H1 (cell line): ENCODE measurements around the gene VWA2. TPM values are rescaled to one million over a fixed set of nuclear protein-coding genes. Genes with fewer than 3 reads are reported as not detected.

ENCODE experiments used
- CTCF ChIA-PET: fragments of 300-600 bp; sonication (Branson Sonifier 250); formaldehyde crosslinking; loops from one replicate; lab custom pipeline; 2021; ENCODE audit not compliant: partially characterized antibody; lab: Charles Lee
- POLR2A ChIA-PET: fragments of 300-600 bp; sonication (Branson Sonifier 250); formaldehyde crosslinking; loops from one replicate; lab custom pipeline; 2021; ENCODE audit warnings: inconsistent platforms; ENCODE audit not compliant: partially characterized antibody; lab: Charles Lee
- DNase-seq, 2 experiments: peaks; one replicate each; pipeline versions ENCODE4 v3.0.0 to v3.0.0-alpha.2; 2010 to 2022; ENCODE audit warnings: low spot score in 2 of 2, low read depth in 1 of 2, mixed read lengths in 1 of 2
- FAIRE-seq: peaks from 2 replicates; lab custom pipeline; 2011; peaks lifted over from hg19 to GRCh38; lab: Jason Lieb, UNC
- H2AFZ ChIP-seq: 2 replicates; pipeline ENCODE4 v1.8.1; 2012; ENCODE audit warnings: low read length, inconsistent platforms
- H2AK5ac ChIP-seq: 2 replicates; pipeline ENCODE4 v1.6.1; 2013; ENCODE audit warnings: low read depth, low read length
- H2BK120ac ChIP-seq: replicated peaks from 2 replicates; pipeline ENCODE3; 2013; ENCODE audit warnings: low read depth, low read length, inconsistent platforms
- H2BK12ac ChIP-seq: 2 replicates; pipeline ENCODE4 v1.6.1; 2013; ENCODE audit warnings: low read depth, low read length
- H2BK15ac ChIP-seq: 2 replicates; pipeline ENCODE4 v1.6.1; 2013; ENCODE audit warnings: low read length
- H2BK20ac ChIP-seq: 2 replicates; pipeline ENCODE4 v1.6.1; 2013; ENCODE audit warnings: low read length
- H2BK5ac ChIP-seq: 2 replicates; pipeline ENCODE4 v1.6.1; 2013; ENCODE audit warnings: low read depth, low read length
- H3K14ac ChIP-seq: 2 replicates; pipeline ENCODE4 v1.6.1; 2013; ENCODE audit warnings: inconsistent platforms; ENCODE audit not compliant: insufficient read length
- H3K18ac ChIP-seq: 2 replicates; pipeline ENCODE4 v1.6.1; 2013; ENCODE audit warnings: low read length; ENCODE audit errors: extremely low read depth
- H3K23ac ChIP-seq: 2 replicates; pipeline ENCODE4 v1.6.1; 2013; ENCODE audit warnings: inconsistent platforms; ENCODE audit not compliant: insufficient read length
- H3K23me2 ChIP-seq: 2 replicates; pipeline ENCODE4 v1.6.1; 2013; ENCODE audit warnings: low read depth, low read length
- H3K27ac ChIP-seq: 2 replicates; pipeline ENCODE4 v1.6.1; 2011; ENCODE audit warnings: low read depth, low read length, inconsistent platforms
- H3K27me3 ChIP-seq, 4 experiments: replicated peaks in 1 of 4; 1 replicate in 1 of 4; 2 replicates in 3 of 4; pipeline versions ENCODE4 v1.6.1 to v1.8.1; 2011 to 2013; ENCODE audit warnings: low read length in 3 of 4, mild to moderate bottlenecking in 3 of 4, inconsistent platforms in 2 of 4, mixed read lengths in 2 of 4, moderate library complexity in 1 of 4; ENCODE audit not compliant: control insufficient read depth in 3 of 4, insufficient read depth in 3 of 4; ENCODE audit errors: extremely low read depth in 1 of 4
- H3K36me3 ChIP-seq, 4 experiments: 2 replicates each; pipeline versions ENCODE4 v1.6.1 to v1.8.1; 2011 to 2013; ENCODE audit warnings: mild to moderate bottlenecking in 4 of 4, low read length in 3 of 4, moderate library complexity in 2 of 4, control low read depth in 1 of 4, inconsistent platforms in 1 of 4; ENCODE audit not compliant: insufficient read depth in 4 of 4, control insufficient read depth in 2 of 4
- H3K4ac ChIP-seq: replicated peaks from 2 replicates; pipeline ENCODE3; 2013; ENCODE audit warnings: low read length, low read depth, mixed read lengths, inconsistent platforms; ENCODE audit not compliant: insufficient read length
- H3K4me1 ChIP-seq, 4 experiments: replicated peaks in 1 of 4; 1 replicate in 1 of 4; 2 replicates in 3 of 4; pipeline versions ENCODE4 v1.6.1 to v1.8.1; 2011 to 2013; ENCODE audit warnings: low read length in 3 of 4, inconsistent platforms in 2 of 4, mixed read lengths in 1 of 4; ENCODE audit not compliant: insufficient read depth in 4 of 4, control insufficient read depth in 3 of 4
- H3K4me2 ChIP-seq, 2 experiments: 2 replicates each; pipeline versions ENCODE4 v1.6.1 to v1.8.1; 2011 to 2013; ENCODE audit warnings: low read depth in 2 of 2, low read length in 2 of 2, control low read depth in 1 of 2, inconsistent platforms in 1 of 2, mild to moderate bottlenecking in 1 of 2; ENCODE audit not compliant: insufficient read depth in 1 of 2
- H3K4me3 ChIP-seq, 4 experiments: fragments of 200-600, 300-600 bp in 1 of 4; sonication (generic), shearing (Covaris generic), sonication (Bioruptor Twin) in 1 of 4; 2 replicates each; pipeline versions ENCODE4 v1.5.1 to v1.8.1; 2011 to 2016; ENCODE audit warnings: low read length in 4 of 4, low read depth in 3 of 4, control low read depth in 2 of 4, inconsistent platforms in 2 of 4, mild to moderate bottlenecking in 2 of 4, mixed read lengths in 1 of 4, moderate library complexity in 1 of 4; ENCODE audit not compliant: insufficient read depth in 2 of 4; ENCODE audit errors: extremely low read depth in 1 of 4
- H3K56ac ChIP-seq: replicated peaks from 2 replicates; pipeline ENCODE3; 2013; ENCODE audit warnings: low read depth, mild to moderate bottlenecking, mixed read lengths, low read length, inconsistent platforms; ENCODE audit not compliant: insufficient read length
- H3K79me1 ChIP-seq: 2 replicates; pipeline ENCODE4 v1.6.1; 2013; ENCODE audit warnings: low read depth, low read length, control low read depth
- H3K79me2 ChIP-seq, 2 experiments: 2 replicates each; pipeline versions ENCODE4 v1.6.1 to v1.8.1; 2012 to 2013; ENCODE audit warnings: low read length in 2 of 2, mild to moderate bottlenecking in 2 of 2, inconsistent platforms in 1 of 2; ENCODE audit not compliant: insufficient read depth in 2 of 2, control insufficient read depth in 1 of 2
- H3K9ac ChIP-seq, 4 experiments: replicated peaks in 1 of 4; 1 replicate in 1 of 4; 2 replicates in 3 of 4; pipeline versions ENCODE4 v1.6.1 to v1.8.1; 2011 to 2013; ENCODE audit warnings: low read depth in 3 of 4, low read length in 3 of 4, control low read depth in 2 of 4, mild to moderate bottlenecking in 2 of 4, moderate library complexity in 2 of 4, inconsistent platforms in 1 of 4; ENCODE audit errors: extremely low read depth in 1 of 4
- H3K9me3 ChIP-seq, 2 experiments: 2 replicates each; pipeline versions ENCODE4 v1.6.1 to v1.8.1; 2012 to 2013; ENCODE audit warnings: mild to moderate bottlenecking in 2 of 2, moderate library complexity in 2 of 2, control low read depth in 1 of 2, inconsistent platforms in 1 of 2, low read depth in 1 of 2, low read length in 1 of 2, mixed read lengths in 1 of 2; ENCODE audit not compliant: insufficient read depth in 2 of 2
- H4K20me1 ChIP-seq, 2 experiments: replicated peaks in 1 of 2; 2 replicates each; pipeline versions ENCODE3 to v1.8.1; 2011 to 2013; ENCODE audit warnings: inconsistent platforms in 2 of 2, low read length in 2 of 2, mild to moderate bottlenecking in 1 of 2; ENCODE audit not compliant: insufficient read depth in 2 of 2, control insufficient read depth in 1 of 2
- H4K5ac ChIP-seq: 2 replicates; pipeline ENCODE4 v1.6.1; 2013; ENCODE audit warnings: low read length, low read depth, mixed read lengths, inconsistent platforms; ENCODE audit not compliant: insufficient read length
- H4K8ac ChIP-seq: 2 replicates; pipeline ENCODE4 v1.8.0; 2013; ENCODE audit warnings: mild to moderate bottlenecking, moderate library complexity, low read length, inconsistent platforms; ENCODE audit not compliant: insufficient read depth; ENCODE audit errors: extremely low read depth
- H4K91ac ChIP-seq: replicated peaks from 2 replicates; pipeline ENCODE3; 2013; ENCODE audit warnings: low read length, mixed read lengths, inconsistent platforms; ENCODE audit not compliant: insufficient read length
- ASH2L ChIP-seq: fragments of 200-600, 300-600 bp; sonication (generic); IDR thresholded peaks from one replicate; pipeline ENCODE4 v1.7.1; 2017; ENCODE audit warnings: low read length
- ATF3 ChIP-seq: IDR thresholded peaks from 2 replicates; pipeline ENCODE4 v1.6.1; 2011; ENCODE audit warnings: low read depth, mild to moderate bottlenecking, low read length; ENCODE audit not compliant: insufficient read depth
- BRCA1 ChIP-seq: IDR thresholded peaks from 2 replicates; pipeline ENCODE4 v1.6.1; 2012; ENCODE audit warnings: low read depth, low read length, improper control_type of control experiment
- CBX5 ChIP-seq: fragments of 300-800, 300-1000 bp; sonication (generic); IDR thresholded peaks from 2 replicates; pipeline ENCODE4 v1.7.1; 2016; ENCODE audit warnings: antibody characterized with exemption, low read length, low read depth
- CTBP2 ChIP-seq: IDR thresholded peaks from 2 replicates; pipeline ENCODE4 v1.7.0; 2011; ENCODE audit warnings: borderline replicate concordance, mild to moderate bottlenecking, moderate library complexity, mixed read lengths, low read length; ENCODE audit not compliant: insufficient read depth, insufficient read length
- GTF2F1 ChIP-seq: IDR thresholded peaks from 2 replicates; pipeline ENCODE4 v1.6.1; 2012; ENCODE audit warnings: low read depth, low read length, improper control_type of control experiment, borderline replicate concordance
- KDM4A ChIP-seq: IDR thresholded peaks from one replicate; pipeline ENCODE4 v1.7.1; 2012; ENCODE audit warnings: low read depth, mild to moderate bottlenecking, moderate library complexity, low read length, inconsistent platforms; ENCODE audit not compliant: severe bottlenecking
- MAFK ChIP-seq: IDR thresholded peaks from 2 replicates; pipeline ENCODE4 v1.6.1; 2012; ENCODE audit warnings: low read depth, mild to moderate bottlenecking, improper control_type of control experiment, low read length
- NRF1 ChIP-seq: IDR thresholded peaks from 2 replicates; pipeline ENCODE4 v1.6.1; 2011; ENCODE audit warnings: mild to moderate bottlenecking, low read depth, low read length, improper control_type of control experiment
- PHF8 ChIP-seq: fragments of 200-600 bp; sonication (generic); conservative IDR thresholded peaks from 2 replicates; pipeline ENCODE4 v1.7.1; 2012; ENCODE audit warnings: low read depth, mild to moderate bottlenecking, inconsistent platforms, low read length, moderate library complexity
- SIX5 ChIP-seq: IDR thresholded peaks from 2 replicates; pipeline ENCODE4 v1.6.1; 2011; ENCODE audit warnings: mild to moderate bottlenecking, low read depth, low read length
- SRF ChIP-seq: IDR thresholded peaks from 2 replicates; pipeline ENCODE4 v1.6.1; 2011; ENCODE audit warnings: mild to moderate bottlenecking, low read depth, low read length, moderate library complexity
- TAF1 ChIP-seq: IDR thresholded peaks from 2 replicates; pipeline ENCODE4 v1.6.1; 2011; ENCODE audit warnings: mild to moderate bottlenecking, low read depth, low read length
- TAF7 ChIP-seq: optimal IDR thresholded peaks from 2 replicates; pipeline ENCODE3; 2011; ENCODE audit warnings: low read depth, mild to moderate bottlenecking, inconsistent platforms, low read length, moderate library complexity, borderline replicate concordance
- TBP ChIP-seq: IDR thresholded peaks from 2 replicates; pipeline ENCODE4 v1.6.1; 2011; ENCODE audit warnings: low read depth, low read length, improper control_type of control experiment
- WGBS, 2 experiments: shearing (Covaris generic) in 1 of 2; methylation state at CpG; one replicate each; pipeline versions ENCODE4 v1.1.6 to v1.1.7; 2013 to 2015; ENCODE audit warnings: low lambda C conversion rate in 2 of 2, mixed read lengths in 2 of 2, inconsistent platforms in 1 of 2, low coverage in 1 of 2, missing lambda C conversion rate in 1 of 2; ENCODE audit not compliant: insufficient replicate concordance in 2 of 2, insufficient coverage in 1 of 2, insufficient read length in 1 of 2; ENCODE audit errors: extremely low coverage in 1 of 2, missing lambda C conversion rate in 1 of 2; 5-methylcytosine and 5-hydroxymethylcytosine counted together
- polyA plus RNA-seq, 7 experiments: library from polyadenylated mRNA; depleted of rRNA in 3 of 7; stranded (reverse) in 5 of 7; unstranded in 2 of 7; fragments of >200 nt in 5 of 7; fragments of 200-250 nt in 2 of 7; gene quantifications; 1 replicate in 5 of 7; 2 replicates in 1 of 7; 4 replicates in 1 of 7; pipeline versions ENCODE4 v1.2.1 to v1.2.3, GENCODE V29; 2011 to 2013; ENCODE audit warnings: missing spikeins in 2 of 7, mixed read lengths in 2 of 7
- total RNA-seq: library from RNA; stranded (reverse); fragmentation: NEBNext Ultra II Directional; extraction: Animal tissue kit (Norgen Biotek cat#: 25700); gene quantifications from 2 replicates; pipeline ENCODE4 v1.2.1, GENCODE V29; 2021

Gene VWA2
- total and polyA plus RNA-seq, 2 of the 8 experiments (the other 6 are each of a cell fraction or from before 2014, with no cell fraction given): 2.8 to 2.9 TPM

GRCh38 chr10:114221235-114221634 lies 17.8 kb upstream of the VWA2 start:
- H4K5ac ChIP-seq: no peak overlapping the region
- H3K14ac ChIP-seq: no peak overlapping the region
- no peak overlapping the region for H3K56ac ChIP-seq
- H3K79me2 ChIP-seq: no peaks in the 10 kb centered on the region
- no peak overlapping the region for H3K4ac ChIP-seq
- no peak overlapping the region for H2BK5ac ChIP-seq
- H2BK20ac ChIP-seq: no peak overlapping the region
- no peak overlapping the region for H3K27ac ChIP-seq
- no peak overlapping the region for H3K18ac ChIP-seq
- no peaks in the 10 kb centered on the region for H3K9me3 ChIP-seq
- H2AK5ac ChIP-seq: no peak overlapping the region
- no peak overlapping the region for H3K4me3 ChIP-seq
- no peak overlapping the region for H2BK120ac ChIP-seq
- H3K23me2 ChIP-seq: no peaks in the 10 kb centered on the region
- H3K27me3 ChIP-seq: no peaks in the 10 kb centered on the region
- no peak overlapping the region for H2BK12ac ChIP-seq
- ChIA-PET CTCF (interaction anchor here (1.2 to 1.8 kb wide), 2 partner anchors 12 to 13 kb away, joined by 3 to 5 read pairs; no protein-coding TSS in a partner anchor), POLR2A (no interaction called here)
- DNase-seq: no peak
- no peak overlapping the region for H4K8ac ChIP-seq
- no peaks in the 10 kb centered on the region for H3K4me1 ChIP-seq
- no peaks in the 10 kb centered on the region for H4K20me1 ChIP-seq
- no peak overlapping the region for H3K23ac ChIP-seq
- WGBS, 2 experiments: 88% methylated on average over 4 of the region's 4 CpGs; no CpG with 5 or more reads in 1 of the 2 experiments
- no peaks in the 10 kb centered on the region for H3K36me3 ChIP-seq
- FAIRE-seq: no peak
- no peak overlapping the region for H3K4me2 ChIP-seq
- H3K9ac ChIP-seq: no peak overlapping the region
- H4K91ac ChIP-seq: no peak overlapping the region
- H3K79me1 ChIP-seq: no peaks in the 10 kb centered on the region
- no peak overlapping the region for H2AFZ ChIP-seq
- no peak overlapping the region for H2BK15ac ChIP-seq
- no peak for TF ChIP-seq TBP
- TF ChIP-seq KDM4A: no peak
- no peak for TF ChIP-seq ASH2L
- TF ChIP-seq SIX5: no peak
- TF ChIP-seq SRF: no peak
- no peak for TF ChIP-seq NRF1
- no peak for TF ChIP-seq CBX5
- no peak for TF ChIP-seq MAFK
- TF ChIP-seq TAF7: no peak
- no peak for TF ChIP-seq BRCA1
- TF ChIP-seq TAF1: no peak
- no peak for TF ChIP-seq GTF2F1
- no peak for TF ChIP-seq ATF3
- no peak for TF ChIP-seq PHF8
- no peak for TF ChIP-seq CTBP2
